ENCODE data around the gene KLK10.
A peak's percentile ranks its signal among the peaks of the same experiment; 100 is the strongest.

The KLK10 gene

GRCh38 chr19:51025809-51026553 is 6.5 kb upstream of the KLK10 start:
- no peak for DNase-seq (ENCODE audit: low read depth)

GRCh38 chr19:51025401-51025800 is 5.9 kb upstream of the KLK10 start:
- DNase-seq (ENCODE audit: low read depth): no peak

- DNase-seq (ENCODE audit: low read depth): no peak
Observed at GRCh38 chr19:51024924-51025323, 5.4 kb upstream of the KLK10 start.

GRCh38 chr19:51023946-51024345 is 4.4 kb upstream of the KLK10 start:
- no peak for DNase-seq (ENCODE audit: low read depth)

- no peak for DNase-seq (ENCODE audit: low read depth)
Observed at GRCh38 chr19:51022526-51022925, 3.0 kb upstream of the KLK10 start.

GRCh38 chr19:51020988-51021651 is 1.6 kb upstream of the KLK10 start:
- no peak for DNase-seq (ENCODE audit: low read depth)

- no peak for DNase-seq (ENCODE audit: low read depth)
Observed at GRCh38 chr19:51018745-51019543, 565 bp downstream of the KLK10 start.

GRCh38 chr19:51016798-51017683 is 2.5 kb downstream of the KLK10 start:
- DNase-seq (ENCODE audit: low read depth): peak; percentile 33

- no peak for DNase-seq (ENCODE audit: low read depth)
Observed at GRCh38 chr19:51015691-51016267, 3.7 kb downstream of the KLK10 start.

- DNase-seq (ENCODE audit: low read depth): no peak
Observed at GRCh38 chr19:51014242-51014641, 5.3 kb downstream of the KLK10 start.

- no peak for DNase-seq (ENCODE audit: low read depth)
Observed at GRCh38 chr19:51012661-51013190, 6.8 kb downstream of the KLK10 start.

- DNase-seq (ENCODE audit: low read depth): no peak
Observed at GRCh38 chr19:51010066-51010795, 9.3 kb downstream of the KLK10 start.

GRCh38 chr19:51009061-51009891 is 10.2 kb downstream of the KLK10 start:
- DNase-seq (ENCODE audit: low read depth): no peak

GRCh38 chr19:51007488-51007887 is 12.0 kb downstream of the KLK10 start:
- no peak for DNase-seq (ENCODE audit: low read depth)

GRCh38 chr19:51006406-51006805 is 13.1 kb downstream of the KLK10 start:
- no peak for DNase-seq (ENCODE audit: low read depth)

- no peak for DNase-seq (ENCODE audit: low read depth)
Observed at GRCh38 chr19:51005248-51005647, 14.3 kb downstream of the KLK10 start.

GRCh38 chr19:51003316-51003715 is 16.2 kb downstream of the KLK10 start:
- no peak for DNase-seq (ENCODE audit: low read depth)

- DNase-seq (ENCODE audit: low read depth): peak; percentile 7
Observed at GRCh38 chr19:51002542-51003311, 16.8 kb downstream of the KLK10 start.

- DNase-seq (ENCODE audit: low read depth): no peak
Observed at GRCh38 chr19:51002089-51002532, 17.4 kb downstream of the KLK10 start.

Data from stimulated activated CD8-positive, alpha-beta memory T cell treated with anti-CD3 and anti-CD28 coated beads, Interleukin-4, amount 100 ng/mL, for 24 hours (primary cell).